ENCODE data around the gene FOXO4. TPM values are rescaled to one million over a fixed set of nuclear protein-coding genes. Genes with fewer than 3 reads are reported as not detected.

The FOXO4 gene
- 1.1 to 1.7 TPM (median 1.4 TPM) in 5 replicates for total RNA-seq (2022; extraction: Qiagen RNA extraction)

GRCh38 chrX:71095555-71095980, at the start of gene FOXO4:
Gene FOXO4, plus strand, starts transcription at chrX:71095851. Its CDS starts 678 bp downstream, at chrX:71096529.

GRCh38 chrX:71068044-71068918, 27.4 kb upstream of the FOXO4 start, which contains the start of gene SNX12:
Gene SNX12, minus strand, starts transcription at chrX:71068334. Its CDS starts 28 bp downstream, at chrX:71068306.

GRCh38 chrX:71106427-71106826, 10.8 kb downstream of the FOXO4 start, which contains the start of gene CXorf65:
Gene CXorf65, minus strand, starts transcription at chrX:71106740. Its CDS starts 184 bp downstream, at chrX:71106556.

GRCh38 chrX:71111141-71111843, 15.6 kb downstream of the FOXO4 start, which contains the start of gene IL2RG:
Gene IL2RG, minus strand, starts transcription at chrX:71111577. Its CDS starts 38 bp downstream, at chrX:71111539.

GRCh38 chrX:71118032-71118984, 22.7 kb downstream of the FOXO4 start, which contains the start of gene MED12:
Gene MED12, plus strand, starts transcription at chrX:71118596. Its CDS starts 159 bp downstream, at chrX:71118755.

GRCh38 chrX:71144651-71145050, 49.0 kb downstream of the FOXO4 start, which contains the start of gene NLGN3:
Gene NLGN3, plus strand, starts transcription at chrX:71144841. Its CDS starts 2,909 bp downstream, at chrX:71147750.

Other genes with a start within 250 kb of the FOXO4 start
- gene TEX11, start 187.1 kb upstream of the FOXO4 start, total RNA-seq (2022; extraction: Qiagen RNA extraction) = not detected in 5 replicates
- gene SLC7A3, start 164.8 kb upstream of the FOXO4 start, total RNA-seq (2022; extraction: Qiagen RNA extraction) = 0.04 to 0.09 TPM in 2 of 5 replicates, not detected in the others
- 72.3 to 83.0 TPM (median 76.9 TPM) in 5 replicates for gene SNX12, start 27.5 kb upstream of the FOXO4 start, total RNA-seq (2022; extraction: Qiagen RNA extraction)
- gene CXorf65, start 10.9 kb downstream of the FOXO4 start, total RNA-seq (2022; extraction: Qiagen RNA extraction) = not detected in 5 replicates
- 0.06 to 0.25 TPM (median 0.16 TPM) in 5 replicates for gene IL2RG, start 15.7 kb downstream of the FOXO4 start, total RNA-seq (2022; extraction: Qiagen RNA extraction)
- gene MED12, start 22.7 kb downstream of the FOXO4 start, total RNA-seq (2022; extraction: Qiagen RNA extraction) = 7.5 to 13.5 TPM (median 12.5 TPM) in 5 replicates
- gene NLGN3, start 49.0 kb downstream of the FOXO4 start, total RNA-seq (2022; extraction: Qiagen RNA extraction) = 0.70 to 1.5 TPM (median 1.0 TPM) in 5 replicates
- 0.05 to 0.08 TPM (median 0.06 TPM) in 3 of 5 replicates, not detected in the others for gene GJB1, start 127.4 kb downstream of the FOXO4 start, total RNA-seq (2022; extraction: Qiagen RNA extraction)
- 10.6 to 14.5 TPM (median 12.9 TPM) in 5 replicates for gene ZMYM3, start 158.3 kb downstream of the FOXO4 start, total RNA-seq (2022; extraction: Qiagen RNA extraction)
- 299 to 478 TPM (median 464 TPM) in 5 replicates for gene NONO, start 187.8 kb downstream of the FOXO4 start, total RNA-seq (2022; extraction: Qiagen RNA extraction)
- gene ITGB1BP2, start 205.9 kb downstream of the FOXO4 start, total RNA-seq (2022; extraction: Qiagen RNA extraction) = 0.48 to 1.1 TPM (median 0.94 TPM) in 5 replicates

Data from A549 treated with dexamethasone at 1 μM for 4 hours (cell line).